Hematopoietic multipotent progenitor cell (in vitro differentiated cells): ENCODE measurements around the gene LRP5. TPM values are rescaled to one million over a fixed set of nuclear protein-coding genes. Genes with fewer than 3 reads are reported as not detected.

Experiments used
- DNase-seq, 3 donors: peaks; one replicate each; pipeline ENCODE4 v3.0.0-alpha.2; 2011 to 2015; ENCODE audit warnings: low read depth in 2 of 3, low spot score in 2 of 3
- total RNA-seq: library from RNA; depleted of rRNA; stranded (reverse); fragments of >200 nt; gene quantifications from one replicate; pipeline ENCODE4 v1.2.3, GENCODE V29; 2012

The LRP5 gene
- total RNA-seq, 1 donor = 70.0 TPM

GRCh38 chr11:68365943-68366435 is 53.6 kb downstream of the LRP5 start:
- DNase-seq = no peak

- no peak for DNase-seq
Observed at GRCh38 chr11:68367252-68367651, 54.9 kb downstream of the LRP5 start.

- DNase-seq = no peak
Observed at GRCh38 chr11:68369756-68370155, 57.4 kb downstream of the LRP5 start.

- peak in 1 of 3 donors; percentile 34 for DNase-seq
Observed at GRCh38 chr11:68370211-68371111, 58.1 kb downstream of the LRP5 start.

- DNase-seq = no peak
Observed at GRCh38 chr11:68371171-68372041, 59.0 kb downstream of the LRP5 start.

GRCh38 chr11:68372114-68372513 is 59.7 kb downstream of the LRP5 start:
- DNase-seq = no peak

- no peak for DNase-seq
Observed at GRCh38 chr11:68372625-68373024, 60.2 kb downstream of the LRP5 start.

GRCh38 chr11:68373189-68373814 is 60.9 kb downstream of the LRP5 start:
- DNase-seq = no peak

GRCh38 chr11:68373815-68374501 is 61.6 kb downstream of the LRP5 start:
- DNase-seq = no peak

GRCh38 chr11:68374531-68374930 is 62.1 kb downstream of the LRP5 start:
- DNase-seq = no peak

GRCh38 chr11:68375337-68375736 is 62.9 kb downstream of the LRP5 start:
- DNase-seq = no peak

GRCh38 chr11:68375766-68376165 is 63.4 kb downstream of the LRP5 start:
- DNase-seq = no peak

GRCh38 chr11:68377389-68377795 is 65.0 kb downstream of the LRP5 start:
- DNase-seq = no peak

GRCh38 chr11:68379206-68379605 is 66.8 kb downstream of the LRP5 start:
- DNase-seq = no peak

GRCh38 chr11:68380786-68381622 is 68.6 kb downstream of the LRP5 start:
- peak in 1 of 3 donors; percentile 13 for DNase-seq

- no peak for DNase-seq
Observed at GRCh38 chr11:68381716-68382115, 69.3 kb downstream of the LRP5 start.

- DNase-seq = no peak
Observed at GRCh38 chr11:68382358-68382998, 70.1 kb downstream of the LRP5 start.

- DNase-seq = peak; percentile 35 to 45 (median 41)
Observed at GRCh38 chr11:68383976-68384501, 71.6 kb downstream of the LRP5 start.
